ENCODE results near the gene SERINC3. TPM values are rescaled to one million over a fixed set of nuclear protein-coding genes. Genes with fewer than 3 reads are reported as not detected.

The SERINC3 gene
- total RNA-seq, 1 donor from 2014 or later, result 42.9 TPM

DNA sequence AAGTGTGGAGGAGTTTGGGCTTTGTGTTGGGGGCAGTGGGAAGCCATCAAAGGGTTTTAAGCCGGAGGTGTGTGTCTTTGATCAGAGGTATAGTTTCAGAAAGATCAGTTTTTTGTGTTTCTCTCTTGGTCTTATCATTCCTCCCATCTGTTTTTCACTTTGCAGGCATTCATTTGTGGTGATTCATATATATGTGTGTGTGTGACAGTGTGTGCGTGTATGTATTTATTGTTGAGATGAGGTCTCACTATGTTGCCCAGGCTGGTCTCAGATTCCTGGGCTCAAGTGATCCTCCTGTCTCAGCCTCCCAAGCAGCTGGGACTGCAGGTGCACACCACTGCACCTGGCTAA is 11.1 kb upstream of the SERINC3 start:
- Mint-ChIP-seq H3K36me3 (no peaks in the 10 kb centered on the region), H3K4me1 (peaks cover 6% of the 10 kb centered on the region)

DNA sequence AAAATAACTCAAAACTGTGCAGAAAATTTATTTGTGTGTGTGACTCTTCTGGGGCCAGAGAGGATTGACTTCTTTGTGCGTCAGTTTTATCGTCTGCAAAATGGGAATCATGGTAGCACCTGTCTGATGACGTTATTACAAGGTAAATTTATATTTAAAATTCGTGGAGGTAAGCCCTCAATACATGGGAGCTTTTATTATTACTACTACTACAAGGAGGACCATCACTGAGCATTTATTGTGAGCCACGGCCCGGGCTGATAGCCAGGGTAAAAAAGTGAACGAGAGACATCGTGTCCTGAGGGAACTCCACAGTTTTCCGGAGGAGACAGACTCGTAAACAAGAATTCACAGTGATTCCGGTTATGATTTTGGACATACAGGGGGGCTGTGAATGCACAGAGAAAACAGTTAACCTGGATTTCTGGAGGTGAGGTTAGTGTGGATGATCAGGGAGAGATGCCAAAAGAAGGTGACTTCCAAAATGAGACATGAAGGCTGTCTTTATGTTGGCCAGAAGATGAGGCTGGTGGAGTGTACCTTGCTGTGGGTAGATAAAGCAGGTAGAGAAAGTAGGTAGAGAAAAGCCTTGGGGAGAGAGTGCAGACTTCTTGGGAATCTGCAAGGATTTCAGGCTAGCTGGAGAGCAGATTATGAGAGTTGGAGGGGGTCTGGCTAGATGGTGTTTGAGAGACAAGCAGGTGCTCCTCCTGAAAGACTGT is 10.6 kb upstream of the SERINC3 start:
- DNase-seq (ENCODE audit: low spot score in 2 of 2, unreplicated experiment in 2 of 2), result no peak
- Mint-ChIP-seq H3K27me3 (ENCODE audit: low read depth) (no peaks in the 10 kb centered on the region), H3K36me3 (no peaks in the 10 kb centered on the region), H3K4me3 (no peak overlapping the region), H3K27ac (no peak overlapping the region), H3K4me1 (peaks cover 11% of the 10 kb centered on the region), H3K9me3 (no peaks in the 10 kb centered on the region)
- TF ChIP-seq, protein P1, sequence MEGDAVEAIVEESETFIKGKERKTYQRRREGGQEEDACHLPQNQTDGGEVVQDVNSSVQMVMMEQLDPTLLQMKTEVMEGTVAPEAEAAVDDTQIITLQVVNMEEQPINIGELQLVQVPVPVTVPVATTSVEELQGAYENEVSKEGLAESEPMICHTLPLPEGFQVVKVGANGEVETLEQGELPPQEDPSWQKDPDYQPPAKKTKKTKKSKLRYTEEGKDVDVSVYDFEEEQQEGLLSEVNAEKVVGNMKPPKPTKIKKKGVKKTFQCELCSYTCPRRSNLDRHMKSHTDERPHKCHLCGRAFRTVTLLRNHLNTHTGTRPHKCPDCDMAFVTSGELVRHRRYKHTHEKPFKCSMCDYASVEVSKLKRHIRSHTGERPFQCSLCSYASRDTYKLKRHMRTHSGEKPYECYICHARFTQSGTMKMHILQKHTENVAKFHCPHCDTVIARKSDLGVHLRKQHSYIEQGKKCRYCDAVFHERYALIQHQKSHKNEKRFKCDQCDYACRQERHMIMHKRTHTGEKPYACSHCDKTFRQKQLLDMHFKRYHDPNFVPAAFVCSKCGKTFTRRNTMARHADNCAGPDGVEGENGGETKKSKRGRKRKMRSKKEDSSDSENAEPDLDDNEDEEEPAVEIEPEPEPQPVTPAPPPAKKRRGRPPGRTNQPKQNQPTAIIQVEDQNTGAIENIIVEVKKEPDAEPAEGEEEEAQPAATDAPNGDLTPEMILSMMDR (IDR thresholded peaks at IDR 0.05; ENCODE audit: unreplicated experiment), result no peak

More for the DNA sequence above, 11.1 kb upstream of the SERINC3 start:
- no peaks in the 10 kb centered on the region for H3K27me3 Mint-ChIP-seq (ENCODE audit: low read depth)
- TF ChIP-seq, protein P1 (IDR thresholded peaks at IDR 0.05; ENCODE audit: unreplicated experiment), result no peak
- H3K4me3 Mint-ChIP-seq, result no peak overlapping the region
- no peak for DNase-seq (ENCODE audit: low spot score in 2 of 2, unreplicated experiment in 2 of 2)
- H3K9me3 Mint-ChIP-seq, result no peaks in the 10 kb centered on the region
- no peak overlapping the region for H3K27ac Mint-ChIP-seq

DNA sequence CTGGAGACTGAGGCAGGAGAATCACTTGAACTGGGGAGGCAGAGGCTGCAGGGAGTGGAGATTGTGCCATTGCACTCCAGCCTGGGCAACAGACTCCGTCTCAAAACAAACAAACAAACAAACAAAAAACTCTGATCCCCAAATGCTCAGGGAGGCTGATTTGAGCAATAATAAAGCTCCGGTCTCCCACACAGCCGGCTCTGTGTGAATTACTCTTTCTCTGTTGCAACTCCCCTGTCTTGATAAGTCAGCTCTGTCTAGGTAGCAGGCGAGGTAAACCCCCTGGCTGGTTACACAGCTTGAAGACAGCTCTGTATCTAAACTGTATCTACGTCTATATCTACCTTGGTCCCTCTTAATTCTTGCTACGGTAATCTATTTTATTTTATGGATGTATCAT is 6.4 kb upstream of the SERINC3 start:
- H3K27ac Mint-ChIP-seq, result no peak overlapping the region

DNA sequence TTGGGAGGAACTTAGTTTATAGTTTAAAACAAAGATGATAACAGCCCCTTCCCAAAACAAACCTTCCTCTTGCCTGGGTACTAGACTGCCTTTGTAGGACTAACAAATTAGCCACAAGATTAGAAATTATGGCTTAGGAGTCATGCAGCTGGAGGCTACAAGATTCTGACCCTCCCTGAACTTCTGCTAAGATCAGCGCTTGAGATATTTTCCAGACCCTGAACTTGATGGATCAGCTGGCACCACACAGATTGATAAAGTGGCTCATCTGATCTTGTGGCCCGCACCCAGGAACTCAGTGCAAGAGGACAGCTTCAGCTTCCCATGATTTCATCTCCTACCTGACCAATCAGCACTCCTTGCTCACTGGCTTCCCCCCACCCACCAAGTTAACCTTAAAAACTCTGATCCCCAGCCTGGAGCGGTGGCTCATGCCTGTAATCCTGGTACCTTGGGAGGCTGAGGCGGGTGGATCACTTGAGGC is 5.9 kb upstream of the SERINC3 start:
- Mint-ChIP-seq H3K4me1 (peaks cover 42% of the 10 kb centered on the region), H3K27ac (peak overlapping the region; percentile 43), H3K9me3 (no peaks in the 10 kb centered on the region), H3K4me3 (no peak overlapping the region), H3K36me3 (no peaks in the 10 kb centered on the region), H3K27me3 (ENCODE audit: low read depth) (no peaks in the 10 kb centered on the region)
- TF ChIP-seq, protein P1 (IDR thresholded peaks at IDR 0.05; ENCODE audit: unreplicated experiment), result no peak
- no peak for DNase-seq (ENCODE audit: low spot score in 2 of 2, unreplicated experiment in 2 of 2)

More for the DNA sequence above, 6.4 kb upstream of the SERINC3 start:
- Mint-ChIP-seq H3K27me3 (ENCODE audit: low read depth) (no peaks in the 10 kb centered on the region), H3K36me3 (no peaks in the 10 kb centered on the region), H3K4me1 (peaks cover 36% of the 10 kb centered on the region), H3K9me3 (no peaks in the 10 kb centered on the region), H3K4me3 (no peak overlapping the region)
- DNase-seq (ENCODE audit: low spot score in 2 of 2, unreplicated experiment in 2 of 2), result no peak
- TF ChIP-seq, protein P1 (IDR thresholded peaks at IDR 0.05; ENCODE audit: unreplicated experiment), result no peak

DNA sequence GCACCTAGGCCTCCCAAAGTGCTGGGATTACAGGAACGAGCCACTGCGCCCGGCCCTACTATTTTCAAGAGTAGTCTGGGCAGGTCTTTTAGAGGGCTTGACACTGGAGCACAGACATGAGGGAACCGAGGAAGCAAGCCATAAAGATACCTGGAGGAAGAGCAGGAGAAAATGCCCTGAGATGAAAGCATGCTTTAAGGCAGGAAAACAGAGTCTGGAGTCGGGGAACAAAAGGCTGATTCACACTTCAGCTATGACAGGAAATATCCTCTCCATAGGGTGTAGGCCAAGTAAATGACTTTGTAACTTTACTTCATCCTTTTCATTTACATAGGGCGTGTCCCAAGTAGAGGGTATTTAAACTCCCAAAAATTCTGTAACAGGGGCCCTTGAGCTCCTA is 4.3 kb upstream of the SERINC3 start:
- TF ChIP-seq, protein P1 (IDR thresholded peaks at IDR 0.05; ENCODE audit: unreplicated experiment), result no peak
- no peaks in the 10 kb centered on the region for H3K36me3 Mint-ChIP-seq
- no peaks in the 10 kb centered on the region for H3K27me3 Mint-ChIP-seq (ENCODE audit: low read depth)
- H3K9me3 Mint-ChIP-seq, result no peaks in the 10 kb centered on the region
- H3K4me3 Mint-ChIP-seq, result no peak overlapping the region
- H3K4me1 Mint-ChIP-seq, result peaks cover 51% of the 10 kb centered on the region
- DNase-seq (ENCODE audit: low spot score in 2 of 2, unreplicated experiment in 2 of 2), result no peak
- H3K27ac Mint-ChIP-seq, result no peak overlapping the region

All from mesothelial cell of epicardium (in vitro differentiated cells).